PC-3 (cell line): ENCODE results near the gene ZNF668. TPM values are rescaled to one million over a fixed set of nuclear protein-coding genes. Genes with fewer than 3 reads are reported as not detected.

Source experiments
- ATAC-seq: fragments of 200-7000 bp; cut with Tn5 transposase; 2 replicates; pipeline ENCODE4 v1.9.1; 2020; ENCODE audit warnings: mild to moderate bottlenecking, moderate library complexity
- BruUV-seq: library from RNA; stranded (reverse); fragments of 400-500 nt; replicated peaks from 2 replicates; lab custom pipeline; 2021; lab: Mats Ljungman, UMichigan
- CTCF ChIA-PET: fragments of 300-600 bp; sonication (Branson Sonifier 250); formaldehyde crosslinking; loops from one replicate; lab custom pipeline; 2022; ENCODE audit warnings: antibody characterized with exemption; lab: Charles Lee
- POLR2A ChIA-PET: fragments of 300-600 bp; sonication (Branson Sonifier 250); formaldehyde crosslinking; loops from one replicate; lab custom pipeline; 2022; ENCODE audit warnings: antibody characterized with exemption; ENCODE audit not compliant: unreplicated experiment; lab: Charles Lee
- DNase-seq: peaks from one replicate; pipeline ENCODE4 v3.0.0-alpha.2; 2015
- H2AFZ ChIP-seq: fragments of 300-600 bp; sonication (generic); 2 replicates; pipeline ENCODE4 v1.6.0; 2016; ENCODE audit warnings: antibody characterized with exemption, low read length
- H3F3A ChIP-seq: fragments of 300-600 bp; sonication (generic); one replicate; pipeline ENCODE4 v1.6.0; 2017; ENCODE audit warnings: antibody characterized with exemption, low read length, control low read depth, mild to moderate bottlenecking; ENCODE audit not compliant: unreplicated experiment
- H3K27ac ChIP-seq: fragments of 300-600 bp; sonication (generic); 2 replicates; pipeline ENCODE4 v1.5.1; 2016; ENCODE audit warnings: mild to moderate bottlenecking, low read length
- H3K27me3 ChIP-seq: fragments of 300-600 bp; sonication (generic); 2 replicates; pipeline ENCODE4 v1.6.1; 2016; ENCODE audit warnings: low read length, mixed read lengths
- H3K36me3 ChIP-seq: fragments of 300-600 bp; sonication (generic); 2 replicates; pipeline ENCODE4 v1.6.1; 2016; ENCODE audit warnings: low read depth, mixed run types, low read length, mixed read lengths
- H3K4me1 ChIP-seq: fragments of 300-600 bp; sonication (generic); 2 replicates; pipeline ENCODE4 v1.5.1; 2016; ENCODE audit warnings: low read length; ENCODE audit not compliant: insufficient read depth
- H3K4me2 ChIP-seq: fragments of 300-600 bp; sonication (generic); 2 replicates; pipeline ENCODE4 v1.6.0; 2016; ENCODE audit warnings: low read length
- H3K4me3 ChIP-seq: fragments of 300-600 bp; sonication (generic); 2 replicates; pipeline ENCODE4 v1.5.1; 2016; ENCODE audit warnings: mild to moderate bottlenecking, low read length, mixed read lengths
- H3K79me2 ChIP-seq: fragments of 300-600 bp; sonication (generic); 2 replicates; pipeline ENCODE4 v1.6.1; 2017; ENCODE audit warnings: low read length, mixed read lengths
- H3K9ac ChIP-seq: fragments of 300-600 bp; sonication (generic); 2 replicates; pipeline ENCODE4 v1.6.0; 2016; ENCODE audit warnings: mild to moderate bottlenecking, low read length
- H3K9me2 ChIP-seq: fragments of 300-600 bp; sonication (generic); replicated peaks from 2 replicates; pipeline ENCODE4 v1.6.1; 2016; ENCODE audit warnings: mixed run types, low read length, mixed read lengths
- H3K9me3 ChIP-seq: fragments of 300-600 bp; sonication (generic); 2 replicates; pipeline ENCODE4 v1.6.1; 2016; ENCODE audit warnings: low read length, mixed read lengths
- H4K20me1 ChIP-seq: fragments of 300-600 bp; sonication (generic); 2 replicates; pipeline ENCODE4 v1.6.1; 2016; ENCODE audit warnings: low read length, mixed read lengths
- CTCF ChIP-seq: fragments of 300-600 bp; sonication (generic); conservative IDR thresholded peaks from 2 replicates; pipeline ENCODE4 v1.5.1; 2017; ENCODE audit warnings: antibody characterized with exemption, low read depth, mild to moderate bottlenecking, low read length
- EZH2 ChIP-seq: fragments of 300-600 bp; sonication (generic); IDR thresholded peaks from one replicate; pipeline ENCODE4 v1.6.1; 2017; ENCODE audit warnings: antibody characterized with exemption, mild to moderate bottlenecking, low read length; ENCODE audit not compliant: unreplicated experiment
- EZH2phosphoT487 ChIP-seq: fragments of 300-600 bp; sonication (generic); IDR thresholded peaks from 2 replicates; pipeline ENCODE4 v1.6.1; 2018; ENCODE audit warnings: mild to moderate bottlenecking, antibody characterized with exemption, low read length, borderline replicate concordance
- intact Hi-C: fragments of 100-400 bp; cut with micrococcal nuclease; formaldehyde crosslinking; loops from 2 replicates; pipeline ENCODE4 v1.9.0; 2023
- total RNA-seq: library from RNA; depleted of rRNA; stranded (reverse); fragments of >200 nt; gene quantifications from 2 replicates; pipeline ENCODE4 v1.2.3, GENCODE V29; 2014

Gene ZNF668
- total RNA-seq, 1 experiment from 2014 or later = 15.6 TPM

- Histone ChIP-seq H3K36me3 (peaks cover 4% of the 10 kb centered on the region), H3K27ac (no peak overlapping the region), H3K9me3 (no peaks in the 10 kb centered on the region), H2AFZ (no peak overlapping the region), H3K4me3 (no peak overlapping the region), H4K20me1 (no peaks in the 10 kb centered on the region), H3F3A (no peaks in the 10 kb centered on the region), H3K4me2 (no peak overlapping the region), H3K4me1 (no peaks in the 10 kb centered on the region), H3K79me2 (peaks cover 21% of the 10 kb centered on the region), H3K27me3 (no peaks in the 10 kb centered on the region), H3K9ac (no peak overlapping the region), H3K9me2 (no peaks in the 10 kb centered on the region)
- TF ChIP-seq CTCF = no peak
- TF ChIP-seq EZH2 = no peak
- ATAC-seq = no peak
- no TSS peak for BruUV-seq
- POLR2A ChIA-PET = no interaction called here
- CTCF ChIA-PET = no interaction called here
- no peak for DNase-seq
- intact Hi-C loops = no loop called here
Observed at GRCh38 chr16:31061813-31062440, 12.1 kb downstream of the ZNF668 start.

- no peak overlapping the region for H3K9ac ChIP-seq
- no peaks in the 10 kb centered on the region for H3K4me1 ChIP-seq
- ChIA-PET CTCF (no interaction called here), POLR2A (no interaction called here)
- H3K79me2 ChIP-seq = peaks cover 14% of the 10 kb centered on the region
- no peak overlapping the region for H3K4me2 ChIP-seq
- no peaks in the 10 kb centered on the region for H3K9me3 ChIP-seq
- intact Hi-C loops = no loop called here
- H3K4me3 ChIP-seq = no peak overlapping the region
- H3K9me2 ChIP-seq = no peaks in the 10 kb centered on the region
- H2AFZ ChIP-seq = no peak overlapping the region
- DNase-seq (no peak), ATAC-seq (no peak)
- no peaks in the 10 kb centered on the region for H3K27me3 ChIP-seq
- no peaks in the 10 kb centered on the region for H4K20me1 ChIP-seq
- H3K36me3 ChIP-seq = peaks cover 4% of the 10 kb centered on the region
- no TSS peak for BruUV-seq
- H3K27ac ChIP-seq = no peak overlapping the region
- H3F3A ChIP-seq = no peaks in the 10 kb centered on the region
- no peak for TF ChIP-seq CTCF
- no peak for TF ChIP-seq EZH2
- TF ChIP-seq EZH2phosphoT487 = no peak
Observed at GRCh38 chr16:31061126-31061812, 12.8 kb downstream of the ZNF668 start.

GRCh38 chr16:31055613-31056012 is 18.4 kb downstream of the ZNF668 start:
- H3K9me2 ChIP-seq = no peaks in the 10 kb centered on the region
- intact Hi-C loops = no loop called here
- BruUV-seq = TSS peak; percentile 27
- no peaks in the 10 kb centered on the region for H3K79me2 ChIP-seq
- H3K36me3 ChIP-seq = peaks cover 4% of the 10 kb centered on the region
- H2AFZ ChIP-seq = no peak overlapping the region
- ATAC-seq (no peak), DNase-seq (no peak)
- H3K27me3 ChIP-seq = no peaks in the 10 kb centered on the region
- TF ChIP-seq EZH2 = no peak
- no peak for TF ChIP-seq CTCF
- TF ChIP-seq EZH2phosphoT487 = no peak
- no peak overlapping the region for H3K4me2 ChIP-seq
- POLR2A ChIA-PET = no interaction called here
- no peaks in the 10 kb centered on the region for H4K20me1 ChIP-seq
- H3K9me3 ChIP-seq = no peaks in the 10 kb centered on the region
- no peak overlapping the region for H3K27ac ChIP-seq
- no peak overlapping the region for H3K9ac ChIP-seq
- H3F3A ChIP-seq = no peaks in the 10 kb centered on the region
- CTCF ChIA-PET = no interaction called here
- H3K4me1 ChIP-seq = peaks cover 13% of the 10 kb centered on the region
- no peak overlapping the region for H3K4me3 ChIP-seq
